HG02571 (cell line): ENCODE data around the gene PTPRG.

Source experiments
- ATAC-seq: cut with Tn5 transposase; IDR thresholded peaks from one replicate; pipeline ENCODE4 v1.9.1; 2021; ENCODE audit warnings: mild to moderate bottlenecking, moderate library complexity; ENCODE audit not compliant: unreplicated experiment

PTPRG gene

GRCh38 chr3:62201438-62202035, 640.2 kb downstream of the PTPRG start:
- ATAC-seq = no peak

GRCh38 chr3:62203152-62203551, 641.8 kb downstream of the PTPRG start:
- no peak for ATAC-seq

- no peak for ATAC-seq
These were observed 642.2 kb downstream of the PTPRG start for GRCh38 chr3:62203561-62203960.

- ATAC-seq = no peak
These were observed 645.8 kb downstream of the PTPRG start for GRCh38 chr3:62207197-62207596.

GRCh38 chr3:62208385-62208784, 647.0 kb downstream of the PTPRG start:
- ATAC-seq = no peak

GRCh38 chr3:62209101-62209500, 647.7 kb downstream of the PTPRG start:
- no peak for ATAC-seq

- no peak for ATAC-seq
These were observed 648.6 kb downstream of the PTPRG start for GRCh38 chr3:62210011-62210410.

GRCh38 chr3:62211675-62212429, 650.5 kb downstream of the PTPRG start:
- no peak for ATAC-seq

GRCh38 chr3:62214850-62215249, 653.5 kb downstream of the PTPRG start:
- ATAC-seq = no peak

GRCh38 chr3:62220616-62221015, 659.2 kb downstream of the PTPRG start:
- ATAC-seq = no peak

GRCh38 chr3:62225051-62225450, 663.7 kb downstream of the PTPRG start:
- ATAC-seq = no peak

- no peak for ATAC-seq
These were observed 665.4 kb downstream of the PTPRG start for GRCh38 chr3:62226601-62227339.

- no peak for ATAC-seq
These were observed 667.1 kb downstream of the PTPRG start for GRCh38 chr3:62228467-62228866.

- ATAC-seq = no peak
These were observed 667.8 kb downstream of the PTPRG start for GRCh38 chr3:62229211-62229610.

GRCh38 chr3:62229908-62230307, 668.5 kb downstream of the PTPRG start:
- no peak for ATAC-seq

GRCh38 chr3:62233065-62233464, 671.7 kb downstream of the PTPRG start:
- ATAC-seq = no peak

- no peak for ATAC-seq
These were observed 674.6 kb downstream of the PTPRG start for GRCh38 chr3:62236016-62236415.

GRCh38 chr3:62237286-62237948, 676.0 kb downstream of the PTPRG start:
- ATAC-seq = no peak

GRCh38 chr3:62238003-62238402, 676.6 kb downstream of the PTPRG start:
- ATAC-seq = no peak

GRCh38 chr3:62238431-62238830, 677.1 kb downstream of the PTPRG start:
- ATAC-seq = no peak

- ATAC-seq = no peak
These were observed 679.9 kb downstream of the PTPRG start for GRCh38 chr3:62241279-62241678.
